Measurements from ENCODE around the gene SP100.
"Not testable (repeated sequence)": the region's sequence is repeated elsewhere in the genome, so short reads cannot be mapped to it uniquely, and the experiment has no call there.

Gene SP100

DNA sequence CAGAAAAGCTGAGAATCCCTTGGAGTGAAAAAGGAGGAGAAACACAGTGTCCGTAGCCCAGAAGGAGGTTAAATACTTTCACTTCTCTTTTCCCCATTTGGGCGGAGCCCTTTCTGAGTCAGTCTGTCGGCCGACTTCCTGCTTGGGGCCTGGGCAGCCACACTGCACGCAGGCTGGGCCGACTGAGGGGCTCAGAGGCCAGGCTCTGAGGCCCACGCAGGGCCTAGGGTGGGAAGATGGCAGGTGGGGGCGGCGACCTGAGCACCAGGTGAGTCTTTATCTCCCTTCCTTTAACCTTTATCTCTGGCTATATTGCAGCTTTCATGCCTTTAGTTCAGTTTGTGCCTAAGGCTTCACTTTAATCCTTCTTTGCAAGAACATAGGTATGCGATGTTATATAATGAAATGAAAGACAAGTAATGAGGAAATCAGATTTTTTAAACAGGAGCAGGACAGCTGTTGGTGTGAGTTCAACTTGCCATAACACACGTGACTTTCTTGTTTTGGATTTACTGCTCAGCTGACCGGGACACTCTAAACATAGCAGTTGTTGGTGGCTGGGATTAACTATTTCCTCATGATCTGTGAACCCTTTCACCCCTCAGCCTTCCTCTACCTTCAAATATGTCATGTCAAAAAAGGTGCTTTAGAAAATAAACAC lies at the start of gene SP100:
SP100 (plus strand) TSS at position 141 of the 661 bp plus-strand sequence; CDS start at position 237, 96 bp downstream.
- no peaks in the 10 kb centered on the region for H3K36me3 ChIP-seq (ENCODE audit: control insufficient read depth in 5 of 5, insufficient read depth in 5 of 5, low read length in 5 of 5)
- H3K4me3 ChIP-seq (ENCODE audit: low read depth in 1 of 5, low read length in 5 of 5) = peak within 1 kb of the TSS; percentile 74 to 89 (median 82)
- H3K27ac ChIP-seq (ENCODE audit: low read depth, low read length) = peak within 1 kb of the TSS; percentile 90
- peak within 1 kb of the TSS; percentile 77 to 98 (median 95) for H3K9ac ChIP-seq (ENCODE audit: low read length in 5 of 5)
- H3K9me3 ChIP-seq (ENCODE audit: control insufficient read depth in 5 of 5, low read length in 5 of 5) = no peaks in the 10 kb centered on the region
- H3K27me3 ChIP-seq (ENCODE audit: control insufficient read depth in 5 of 5, insufficient read depth in 4 of 5, low read length in 5 of 5) = no peaks in the 10 kb centered on the region
- peaks cover 0 to 66% (median 47%) of the 10 kb centered on the region in 5 donors for H3K4me1 ChIP-seq (ENCODE audit: control insufficient read depth in 5 of 5, insufficient read depth in 5 of 5, low read length in 5 of 5)

DNA sequence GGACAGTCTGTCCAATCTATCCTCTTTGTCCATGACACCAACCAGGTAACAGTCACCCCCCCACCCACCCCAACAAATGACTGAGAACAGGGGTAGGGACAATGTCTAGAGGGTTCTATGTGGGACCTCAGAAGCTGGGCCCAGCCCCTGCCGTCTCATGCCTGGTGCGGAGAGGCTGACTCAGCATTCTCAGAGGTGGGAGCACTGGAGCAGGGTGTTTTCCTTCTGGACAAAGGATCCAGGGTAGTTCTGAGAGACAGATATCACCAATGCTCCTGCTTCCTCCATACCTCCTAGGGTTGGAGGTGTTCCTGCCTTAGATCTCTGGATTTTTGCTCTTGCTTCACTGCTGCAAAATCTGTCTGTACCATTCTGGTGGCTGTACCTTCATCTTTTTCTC lies 33.9 kb upstream of the SP100 start:
- Histone ChIP-seq H3K9ac (ENCODE audit: low read length in 5 of 5) (no peak overlapping the region), H3K27ac (ENCODE audit: low read depth, low read length) (no peak overlapping the region), H3K4me3 (ENCODE audit: low read depth in 1 of 5, low read length in 5 of 5) (no peak overlapping the region), H3K27me3 (ENCODE audit: control insufficient read depth in 5 of 5, insufficient read depth in 4 of 5, low read length in 5 of 5) (no peaks in the 10 kb centered on the region), H3K36me3 (ENCODE audit: control insufficient read depth in 5 of 5, insufficient read depth in 5 of 5, low read length in 5 of 5) (peaks cover 14 to 42% (median 24%) of the 10 kb centered on the region in 5 donors), H3K9me3 (ENCODE audit: control insufficient read depth in 5 of 5, low read length in 5 of 5) (no peaks in the 10 kb centered on the region), H3K4me1 (ENCODE audit: control insufficient read depth in 5 of 5, insufficient read depth in 5 of 5, low read length in 5 of 5) (no peaks in the 10 kb centered on the region)

DNA sequence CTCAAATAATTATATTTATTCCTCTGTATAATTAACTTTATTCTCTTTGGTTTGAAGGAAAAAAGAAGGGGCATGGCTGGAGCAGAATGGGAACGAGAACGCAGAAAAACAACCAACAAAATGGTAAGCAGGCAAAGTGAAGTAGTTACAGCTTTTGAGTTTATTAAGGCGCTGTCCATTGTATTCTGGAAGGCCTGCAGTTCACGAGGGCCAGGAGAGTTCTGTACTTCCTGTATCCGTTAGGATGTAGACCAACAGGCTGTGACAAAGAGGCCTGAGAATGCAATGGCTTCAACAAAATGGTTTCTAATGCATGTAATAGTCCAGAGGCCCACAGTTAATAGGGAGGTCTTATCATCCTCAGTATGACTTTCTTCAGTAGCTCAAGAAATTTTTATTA lies 32.5 kb upstream of the SP100 start:
- Histone ChIP-seq H3K36me3 (ENCODE audit: control insufficient read depth in 5 of 5, insufficient read depth in 5 of 5, low read length in 5 of 5) (peaks cover 14 to 49% (median 25%) of the 10 kb centered on the region in 5 donors), H3K27me3 (ENCODE audit: control insufficient read depth in 5 of 5, insufficient read depth in 4 of 5, low read length in 5 of 5) (no peaks in the 10 kb centered on the region), H3K4me1 (ENCODE audit: control insufficient read depth in 5 of 5, insufficient read depth in 5 of 5, low read length in 5 of 5) (no peaks in the 10 kb centered on the region), H3K4me3 (ENCODE audit: low read depth in 1 of 5, low read length in 5 of 5) (no peak overlapping the region), H3K27ac (ENCODE audit: low read depth, low read length) (no peak overlapping the region), H3K9ac (ENCODE audit: low read length in 5 of 5) (no peak overlapping the region), H3K9me3 (ENCODE audit: control insufficient read depth in 5 of 5, low read length in 5 of 5) (no peaks in the 10 kb centered on the region)

DNA sequence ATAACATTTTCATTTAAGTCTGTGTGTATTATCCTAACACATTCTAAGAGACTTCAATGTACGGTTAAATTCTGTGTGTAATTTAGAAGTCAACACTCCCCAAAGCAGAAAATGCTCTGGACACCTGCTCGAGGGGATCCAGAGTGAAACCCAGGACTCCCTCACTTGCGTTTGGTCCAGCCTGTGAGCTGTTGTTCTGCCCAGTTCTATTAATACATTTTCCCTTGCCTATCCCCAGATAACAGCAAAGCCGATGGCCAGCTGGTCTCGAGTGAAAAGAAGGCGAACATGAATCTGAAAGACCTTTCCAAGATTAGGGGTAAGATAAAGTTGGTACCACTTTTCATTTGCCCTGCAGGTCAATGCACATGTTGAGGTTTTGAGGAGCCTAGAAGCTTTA lies 31.0 kb upstream of the SP100 start:
- Histone ChIP-seq H3K4me3 (ENCODE audit: low read depth in 1 of 5, low read length in 5 of 5) (no peak overlapping the region), H3K27ac (ENCODE audit: low read depth, low read length) (no peak overlapping the region), H3K36me3 (ENCODE audit: control insufficient read depth in 5 of 5, insufficient read depth in 5 of 5, low read length in 5 of 5) (peaks cover 26 to 64% (median 35%) of the 10 kb centered on the region in 5 donors), H3K9ac (ENCODE audit: low read length in 5 of 5) (no peak overlapping the region), H3K4me1 (ENCODE audit: control insufficient read depth in 5 of 5, insufficient read depth in 5 of 5, low read length in 5 of 5) (no peaks in the 10 kb centered on the region), H3K27me3 (ENCODE audit: control insufficient read depth in 5 of 5, insufficient read depth in 4 of 5, low read length in 5 of 5) (no peaks in the 10 kb centered on the region), H3K9me3 (ENCODE audit: control insufficient read depth in 5 of 5, low read length in 5 of 5) (no peaks in the 10 kb centered on the region)

DNA sequence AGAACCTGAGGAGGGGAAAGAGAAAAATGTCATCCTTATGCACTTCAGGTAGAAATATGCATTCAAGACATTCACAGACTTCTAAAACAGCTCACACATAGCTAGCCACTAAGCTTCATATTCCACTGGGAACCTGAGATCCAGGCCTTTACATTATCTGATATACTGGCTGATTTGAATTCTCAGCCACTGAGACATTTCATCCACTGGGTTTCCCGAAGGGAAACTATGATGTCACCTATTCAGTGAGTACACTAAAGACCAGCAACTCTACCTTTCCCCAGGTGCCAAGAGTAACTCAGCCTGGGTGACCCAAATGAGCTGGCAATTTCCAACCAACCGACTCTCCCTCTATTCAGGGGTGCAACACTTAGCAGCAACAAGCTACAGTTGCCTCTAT lies 21.7 kb upstream of the SP100 start:
- Histone ChIP-seq H3K27me3 (ENCODE audit: control insufficient read depth in 5 of 5, insufficient read depth in 4 of 5, low read length in 5 of 5) (no peaks in the 10 kb centered on the region), H3K4me1 (ENCODE audit: control insufficient read depth in 5 of 5, insufficient read depth in 5 of 5, low read length in 5 of 5) (no peaks in the 10 kb centered on the region), H3K27ac (ENCODE audit: low read depth, low read length) (no peak overlapping the region), H3K9me3 (ENCODE audit: control insufficient read depth in 5 of 5, low read length in 5 of 5) (peaks cover 0 to 6% (median 0%) of the 10 kb centered on the region in 5 donors), H3K36me3 (ENCODE audit: control insufficient read depth in 5 of 5, insufficient read depth in 5 of 5, low read length in 5 of 5) (peaks cover 35 to 72% (median 51%) of the 10 kb centered on the region in 5 donors), H3K4me3 (ENCODE audit: low read depth in 1 of 5, low read length in 5 of 5) (no peak overlapping the region), H3K9ac (ENCODE audit: low read length in 5 of 5) (no peak overlapping the region)

DNA sequence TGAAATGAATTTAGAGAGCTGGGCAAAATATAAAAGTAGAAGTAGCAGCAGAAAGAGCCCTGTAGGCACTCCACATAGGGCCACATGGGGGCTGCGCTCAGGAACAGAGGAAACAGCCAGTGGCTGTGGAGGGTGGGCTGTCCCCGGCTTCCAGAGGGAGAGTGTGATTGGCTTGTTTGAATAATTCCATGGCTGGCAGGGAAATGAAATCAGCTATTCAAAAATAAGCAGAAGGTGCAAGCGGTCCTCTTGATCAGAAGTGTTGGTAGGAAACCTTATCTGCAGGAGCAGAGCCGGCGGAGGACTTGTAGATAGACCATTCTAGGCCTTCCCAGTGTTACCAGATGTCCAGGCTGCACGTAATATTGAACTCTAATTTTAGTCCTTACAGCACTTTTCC lies 17.3 kb upstream of the SP100 start:
- not testable (repeated sequence) for H3K9me3 ChIP-seq (ENCODE audit: control insufficient read depth in 5 of 5, low read length in 5 of 5); H3K27me3 ChIP-seq (ENCODE audit: control insufficient read depth in 5 of 5, insufficient read depth in 4 of 5, low read length in 5 of 5); H3K4me3 ChIP-seq (ENCODE audit: low read depth in 1 of 5, low read length in 5 of 5); H3K27ac ChIP-seq (ENCODE audit: low read depth, low read length); H3K9ac ChIP-seq (ENCODE audit: low read length in 5 of 5); H3K4me1 ChIP-seq (ENCODE audit: control insufficient read depth in 5 of 5, insufficient read depth in 5 of 5, low read length in 5 of 5)
- H3K36me3 ChIP-seq (ENCODE audit: control insufficient read depth in 5 of 5, insufficient read depth in 5 of 5, low read length in 5 of 5) = peaks cover 9 to 55% (median 38%) of the 10 kb centered on the region in 5 donors

DNA sequence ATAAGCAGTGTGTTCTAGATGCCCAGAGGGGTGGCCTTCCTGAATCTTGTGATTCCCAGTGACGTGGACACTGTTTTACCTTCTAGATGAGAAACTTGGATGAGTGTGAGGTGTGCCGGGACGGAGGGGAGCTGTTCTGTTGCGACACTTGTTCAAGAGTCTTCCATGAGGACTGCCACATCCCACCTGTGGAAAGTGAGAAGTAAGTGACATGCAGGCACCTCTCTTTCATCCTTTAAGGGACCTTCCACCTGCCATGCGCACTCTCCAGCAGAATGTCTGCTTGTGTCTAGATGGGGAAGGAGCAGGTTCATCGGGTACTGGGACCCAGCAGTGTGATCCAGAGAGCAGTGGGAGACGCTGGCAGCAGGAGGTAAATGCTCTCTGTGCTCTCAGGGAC lies 16.0 kb upstream of the SP100 start:
- Histone ChIP-seq H3K9me3 (ENCODE audit: control insufficient read depth in 5 of 5, low read length in 5 of 5) (peaks cover 0 to 6% (median 0%) of the 10 kb centered on the region in 5 donors), H3K4me1 (ENCODE audit: control insufficient read depth in 5 of 5, insufficient read depth in 5 of 5, low read length in 5 of 5) (no peaks in the 10 kb centered on the region), H3K4me3 (ENCODE audit: low read depth in 1 of 5, low read length in 5 of 5) (no peak overlapping the region), H3K36me3 (ENCODE audit: control insufficient read depth in 5 of 5, insufficient read depth in 5 of 5, low read length in 5 of 5) (peaks cover 3 to 49% (median 31%) of the 10 kb centered on the region in 5 donors), H3K27ac (ENCODE audit: low read depth, low read length) (no peak overlapping the region), H3K27me3 (ENCODE audit: control insufficient read depth in 5 of 5, insufficient read depth in 4 of 5, low read length in 5 of 5) (no peaks in the 10 kb centered on the region), H3K9ac (ENCODE audit: low read length in 5 of 5) (no peak overlapping the region)

DNA sequence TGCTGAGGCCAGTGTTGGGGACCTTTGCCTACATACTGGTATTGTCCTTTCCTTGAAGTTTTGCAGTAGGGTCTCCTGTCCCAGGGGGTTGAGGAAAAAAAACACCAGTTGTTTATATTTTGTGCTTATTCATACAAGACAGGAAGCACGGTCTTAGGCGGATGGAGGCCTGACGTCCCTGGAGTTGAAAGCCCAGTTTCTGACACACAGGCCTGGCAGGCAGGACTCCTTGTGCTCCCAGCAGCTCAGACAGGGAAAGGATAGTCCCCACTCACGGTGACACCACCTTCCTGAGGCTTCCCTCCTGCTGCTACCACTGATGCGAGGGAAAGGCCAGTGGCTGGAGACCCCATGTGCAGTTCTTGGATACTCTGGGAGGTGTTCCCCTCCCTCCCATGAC lies 15.5 kb upstream of the SP100 start:
- Histone ChIP-seq H3K4me1 (ENCODE audit: control insufficient read depth in 5 of 5, insufficient read depth in 5 of 5, low read length in 5 of 5) (no peaks in the 10 kb centered on the region), H3K4me3 (ENCODE audit: low read depth in 1 of 5, low read length in 5 of 5) (no peak overlapping the region), H3K27ac (ENCODE audit: low read depth, low read length) (no peak overlapping the region), H3K9me3 (ENCODE audit: control insufficient read depth in 5 of 5, low read length in 5 of 5) (peaks cover 0 to 6% (median 0%) of the 10 kb centered on the region in 5 donors), H3K36me3 (ENCODE audit: control insufficient read depth in 5 of 5, insufficient read depth in 5 of 5, low read length in 5 of 5) (peaks cover 3 to 49% (median 31%) of the 10 kb centered on the region in 5 donors), H3K27me3 (ENCODE audit: control insufficient read depth in 5 of 5, insufficient read depth in 4 of 5, low read length in 5 of 5) (no peaks in the 10 kb centered on the region), H3K9ac (ENCODE audit: low read length in 5 of 5) (no peak overlapping the region)

DNA sequence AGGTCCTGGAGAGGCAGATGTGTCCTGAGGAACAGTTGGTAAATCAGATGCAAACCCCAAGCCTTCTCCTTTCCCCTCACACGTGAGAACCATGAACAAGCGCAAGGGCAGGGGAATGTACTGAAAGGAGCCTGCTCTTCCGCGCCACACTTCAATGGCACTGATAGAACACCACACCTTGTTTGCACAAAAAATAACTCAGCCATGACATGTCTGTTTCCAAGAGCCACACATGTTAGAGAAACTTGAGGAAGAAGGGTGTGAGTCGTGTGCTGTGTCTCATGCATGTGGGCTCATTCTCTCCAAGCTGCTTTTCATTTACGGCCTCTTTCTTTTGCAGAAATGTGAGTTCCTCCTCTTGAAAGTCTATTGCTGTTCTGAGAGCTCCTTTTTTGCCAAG lies 15.0 kb upstream of the SP100 start:
- H3K9me3 ChIP-seq (ENCODE audit: control insufficient read depth in 5 of 5, low read length in 5 of 5); H3K4me3 ChIP-seq (ENCODE audit: low read depth in 1 of 5, low read length in 5 of 5); H3K27ac ChIP-seq (ENCODE audit: low read depth, low read length); H3K27me3 ChIP-seq (ENCODE audit: control insufficient read depth in 5 of 5, insufficient read depth in 4 of 5, low read length in 5 of 5); H3K9ac ChIP-seq (ENCODE audit: low read length in 5 of 5); H3K4me1 ChIP-seq (ENCODE audit: control insufficient read depth in 5 of 5, insufficient read depth in 5 of 5, low read length in 5 of 5): not testable (repeated sequence)
- peaks cover 3 to 46% (median 26%) of the 10 kb centered on the region in 5 donors for H3K36me3 ChIP-seq (ENCODE audit: control insufficient read depth in 5 of 5, insufficient read depth in 5 of 5, low read length in 5 of 5)

DNA sequence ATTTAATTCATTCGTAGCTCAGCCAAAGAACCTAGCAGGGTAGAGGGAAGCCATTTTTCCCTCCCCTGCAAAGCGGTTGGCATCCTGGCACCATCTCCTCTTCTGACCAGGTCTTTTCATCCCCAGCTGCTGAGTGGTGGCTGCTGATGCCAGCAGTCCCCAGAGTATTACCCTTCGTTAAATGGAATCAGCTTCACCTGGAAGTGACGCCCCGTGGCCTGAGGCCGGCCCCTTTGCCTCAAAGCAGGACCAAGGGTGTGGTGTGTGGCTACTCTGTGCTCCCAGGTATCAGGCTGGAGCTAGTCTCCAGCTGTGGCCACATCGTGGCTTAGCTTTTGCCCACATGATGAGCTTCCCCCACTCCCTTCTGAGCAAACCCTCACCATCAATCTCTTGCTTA lies 12.3 kb upstream of the SP100 start:
- no peak overlapping the region for H3K27ac ChIP-seq (ENCODE audit: low read depth, low read length)
- H3K9me3 ChIP-seq (ENCODE audit: control insufficient read depth in 5 of 5, low read length in 5 of 5) = no peaks in the 10 kb centered on the region
- H3K4me3 ChIP-seq (ENCODE audit: low read depth in 1 of 5, low read length in 5 of 5) = no peak overlapping the region
- no peaks in the 10 kb centered on the region for H3K27me3 ChIP-seq (ENCODE audit: control insufficient read depth in 5 of 5, insufficient read depth in 4 of 5, low read length in 5 of 5)
- H3K4me1 ChIP-seq (ENCODE audit: control insufficient read depth in 5 of 5, insufficient read depth in 5 of 5, low read length in 5 of 5) = peaks cover 0 to 8% (median 6%) of the 10 kb centered on the region in 5 donors
- H3K36me3 ChIP-seq (ENCODE audit: control insufficient read depth in 5 of 5, insufficient read depth in 5 of 5, low read length in 5 of 5) = peaks cover 3 to 36% (median 22%) of the 10 kb centered on the region in 5 donors
- H3K9ac ChIP-seq (ENCODE audit: low read length in 5 of 5) = no peak overlapping the region

All from subcutaneous abdominal adipose tissue (tissue), 5 donors.